NCI-H446 (cell line): ENCODE results near the gene PITPNM3.
A peak's percentile ranks its signal among the peaks of the same experiment; 100 is the strongest.
"Not testable (repeated sequence)": the region's sequence is repeated elsewhere in the genome, so short reads cannot be mapped to it uniquely, and the experiment has no call there.

Experiments
- DNase-seq, 2 experiments: peaks; one replicate each; lab custom pipeline; 2025; lab: John Stamatoyannopoulos, UW

PITPNM3 gene

DNA sequence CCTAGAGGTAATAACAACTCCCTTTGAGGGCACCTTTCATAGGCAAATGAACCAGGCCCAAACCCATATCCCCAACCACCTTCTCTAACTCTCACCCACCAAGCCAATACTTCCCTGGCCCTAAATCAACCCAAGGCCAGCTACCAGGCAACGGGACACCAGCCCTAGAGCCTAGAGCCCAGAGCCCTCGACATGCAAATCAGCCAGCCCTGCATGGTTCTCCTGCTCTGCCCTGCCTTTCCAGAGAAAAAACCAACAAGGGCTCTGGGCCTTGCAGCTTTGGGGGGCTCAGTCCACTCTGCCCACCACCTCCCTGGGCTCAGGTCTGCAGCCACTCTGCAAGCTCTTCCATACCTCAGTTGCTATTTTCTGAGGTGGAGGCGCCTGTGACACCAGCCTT is 55.0 kb downstream of the PITPNM3 start:
- DNase-seq, result no peak

DNA sequence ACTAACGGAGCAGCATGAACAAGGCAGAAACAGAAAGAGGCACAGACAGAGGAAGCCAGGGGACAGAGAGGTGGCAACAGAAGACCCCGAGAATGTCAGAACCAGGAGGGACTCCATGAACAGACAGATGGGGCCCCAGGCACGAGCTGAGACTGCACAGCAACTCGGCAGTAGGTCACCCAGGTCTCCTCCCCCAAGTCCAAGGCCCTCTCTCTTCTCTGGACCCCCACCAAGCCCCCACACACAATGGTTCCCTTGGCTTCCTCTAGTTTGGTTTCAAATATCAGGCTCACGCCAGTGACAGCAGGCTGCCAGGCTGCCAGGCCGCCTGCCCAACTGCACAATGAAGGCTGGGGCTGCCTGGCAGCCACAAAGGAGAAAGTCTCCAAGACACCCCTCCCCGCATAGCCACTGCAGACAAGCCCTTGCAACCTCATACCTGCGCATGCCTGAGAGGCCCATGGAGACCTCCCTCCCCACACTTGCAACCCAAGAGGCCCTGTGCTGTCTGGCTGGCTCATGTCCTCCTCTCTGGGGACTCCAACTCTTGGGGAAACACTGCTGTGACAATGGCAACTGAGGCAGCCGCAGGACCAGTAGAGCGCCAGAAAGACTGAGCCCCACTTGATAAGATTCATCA is 57.3 kb downstream of the PITPNM3 start:
- DNase-seq, result peak in 1 of 2 experiments; percentile 46

DNA sequence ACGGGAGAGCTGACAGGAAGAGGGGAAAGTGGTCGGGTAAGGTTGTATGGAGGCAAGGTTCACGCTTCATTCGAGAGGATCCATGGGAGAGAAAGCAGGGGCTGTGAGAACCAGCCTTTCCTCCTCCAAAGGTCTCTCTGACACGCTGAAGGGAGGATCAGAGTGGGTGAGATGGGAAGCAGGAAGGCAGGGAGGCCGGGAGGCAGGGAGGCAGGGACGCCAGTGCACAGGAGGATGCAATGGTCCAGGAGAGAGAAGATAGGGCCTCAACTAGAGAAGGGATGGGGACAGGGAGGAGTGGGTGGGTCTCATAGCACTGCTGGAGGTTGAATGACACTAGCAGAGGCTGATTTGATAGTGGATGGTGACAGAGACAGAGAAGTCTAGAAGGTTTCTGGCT is 58.0 kb downstream of the PITPNM3 start:
- DNase-seq, result no peak

DNA sequence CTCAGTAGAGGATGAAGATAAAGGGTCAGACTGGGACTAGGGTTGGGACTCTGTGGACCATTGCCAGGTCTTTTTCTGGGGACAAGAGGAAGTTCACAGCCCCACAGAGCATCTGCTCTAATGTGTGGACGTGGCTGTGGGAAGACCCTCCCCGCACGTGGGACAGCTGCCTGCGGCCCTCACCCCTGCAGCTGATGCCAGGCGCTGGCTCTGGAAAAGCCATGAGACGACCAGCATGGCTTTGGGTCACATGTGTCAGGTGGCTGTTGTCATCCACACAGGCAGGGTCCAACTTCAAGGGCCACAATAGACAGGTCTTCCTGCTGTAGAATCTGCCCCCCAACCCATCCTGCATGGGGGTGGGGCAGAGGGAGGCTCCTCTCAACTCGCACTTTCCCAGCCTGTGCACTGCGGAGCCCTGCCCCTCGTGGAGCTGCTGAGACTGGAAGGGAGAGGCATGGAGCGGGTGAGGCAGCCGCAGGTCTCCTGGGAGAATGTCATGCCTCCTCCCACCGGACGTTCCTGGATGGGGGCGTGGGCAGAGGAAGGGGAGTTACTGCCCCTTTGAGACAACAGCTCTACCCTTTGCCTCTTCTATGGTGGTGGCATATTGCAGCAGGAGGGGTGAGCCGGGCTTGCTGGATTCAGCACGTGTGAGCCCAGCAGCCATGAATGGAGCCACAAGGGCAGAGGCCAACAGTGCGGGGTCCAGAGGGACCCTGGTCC is 58.7 kb downstream of the PITPNM3 start:
- DNase-seq, result no peak

DNA sequence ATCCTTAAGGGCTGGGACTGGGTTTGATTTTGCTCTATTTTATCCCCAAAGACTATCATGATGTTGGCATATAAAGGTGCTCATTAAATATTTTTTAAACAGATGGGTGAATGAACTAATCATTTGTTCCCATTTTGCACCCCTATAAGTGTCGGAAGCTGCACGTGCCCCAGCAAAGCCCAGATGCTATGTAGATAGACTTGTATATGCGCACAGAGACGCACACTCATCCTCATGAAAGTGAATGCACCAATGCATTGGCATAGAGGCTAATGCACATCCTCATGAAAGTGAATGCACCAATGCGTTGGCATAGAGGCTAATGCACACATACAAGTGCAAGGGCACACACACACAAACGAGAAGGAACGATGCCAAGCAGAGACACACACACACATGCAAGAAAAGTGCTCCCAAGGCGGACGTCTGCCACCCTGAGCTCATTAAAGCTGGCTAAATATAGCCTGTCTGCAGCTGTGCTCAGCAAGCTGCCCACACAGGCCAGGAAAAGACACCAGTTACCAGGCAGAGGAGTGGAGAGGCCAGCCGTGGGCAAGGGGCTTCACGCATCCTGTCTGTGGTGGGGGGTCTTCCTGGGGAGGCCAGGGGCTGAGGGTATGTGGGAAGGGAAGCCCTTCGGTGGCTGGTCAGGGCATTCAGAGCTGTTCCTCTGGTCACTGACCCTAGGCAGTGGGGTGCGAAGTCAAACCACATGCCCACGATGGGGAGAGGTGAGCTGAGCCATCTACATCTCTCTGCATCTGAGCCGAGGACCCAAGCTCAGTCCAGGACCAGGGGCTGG is 59.5 kb downstream of the PITPNM3 start:
- peak; percentile 23 to 61 for DNase-seq

DNA sequence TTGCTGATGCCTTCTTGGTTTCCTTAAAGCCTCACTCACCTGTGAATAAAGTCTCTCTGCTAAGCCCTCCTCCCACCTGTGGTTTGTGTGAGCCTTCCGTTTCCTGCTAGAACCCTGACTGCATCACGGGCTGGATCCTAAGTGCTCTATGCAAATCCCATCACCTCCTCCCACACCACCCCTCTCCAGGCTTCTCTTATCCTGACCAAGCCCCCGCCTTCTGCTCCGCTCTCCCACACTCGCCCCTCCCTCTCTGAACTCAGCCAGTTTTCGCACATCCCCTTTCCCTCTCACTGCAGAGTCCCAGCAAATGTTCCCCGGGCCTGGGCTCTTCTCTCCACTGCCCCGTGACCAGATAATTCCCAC is 60.3 kb downstream of the PITPNM3 start:
- DNase-seq, result no peak

DNA sequence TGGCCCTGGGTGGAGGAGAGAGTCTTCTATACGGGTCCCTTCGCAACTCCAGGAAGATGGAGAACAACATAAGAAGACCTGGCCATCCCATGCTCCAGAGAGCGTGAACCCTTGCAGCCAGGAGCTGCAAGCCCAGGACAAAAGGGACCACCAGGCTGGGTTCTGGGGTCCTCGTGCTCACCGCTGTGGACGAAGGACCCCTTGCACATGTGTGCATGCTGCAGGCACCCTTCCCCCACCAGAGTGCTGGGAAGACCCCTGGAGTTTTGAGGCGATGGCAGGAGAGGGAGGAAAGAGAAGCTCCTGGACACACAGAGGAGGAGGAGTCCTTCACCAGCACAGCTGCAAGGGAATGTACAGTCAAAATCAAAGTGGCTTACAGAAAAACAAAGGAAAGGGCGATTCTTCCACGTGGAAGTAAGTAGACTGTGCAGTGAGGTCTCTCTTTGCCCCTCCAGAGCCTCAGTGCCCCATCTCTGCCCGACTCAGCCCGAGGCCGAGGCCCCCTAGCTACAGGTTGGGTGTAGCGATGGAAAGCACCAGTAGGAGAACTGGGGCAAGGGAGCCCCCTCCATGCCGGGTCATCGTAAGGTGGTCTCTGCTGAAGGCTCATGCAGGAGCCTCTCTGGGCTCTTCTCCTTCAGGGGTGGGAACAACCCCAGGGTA is 60.8 kb downstream of the PITPNM3 start:
- DNase-seq, result no peak

DNA sequence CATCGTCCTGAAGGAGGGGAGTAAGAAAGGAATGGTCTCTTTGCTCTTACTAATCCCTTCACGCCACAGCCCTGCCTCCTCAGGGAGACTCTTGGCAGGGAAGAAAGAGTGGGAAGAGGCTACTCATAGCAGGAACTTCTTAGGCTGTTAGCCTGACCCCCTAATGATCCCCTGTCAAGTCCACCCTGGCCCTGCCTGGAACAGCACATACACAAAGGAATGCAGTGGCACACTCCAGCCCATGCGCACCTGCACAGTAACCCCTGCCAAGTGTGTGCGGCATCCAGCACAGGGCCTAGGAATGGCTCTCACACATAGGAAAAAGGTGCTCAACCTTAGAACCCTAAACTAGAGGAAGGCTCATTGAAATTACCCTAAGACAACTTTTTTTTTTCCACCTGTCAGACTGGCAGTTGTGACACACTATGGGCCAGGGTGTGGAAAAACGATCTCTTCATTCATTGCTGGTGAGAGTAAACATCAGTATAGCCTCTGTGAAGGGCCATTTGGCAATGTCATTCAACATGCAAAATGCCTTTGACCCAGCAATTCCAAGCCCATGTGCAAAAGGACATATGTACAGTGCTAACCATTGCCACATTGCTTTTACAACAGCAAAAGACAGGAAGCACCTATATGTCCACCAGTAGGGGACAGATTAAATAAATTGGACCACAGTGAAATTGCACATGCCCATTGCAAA is 62.0 kb downstream of the PITPNM3 start:
- DNase-seq, result no peak

DNA sequence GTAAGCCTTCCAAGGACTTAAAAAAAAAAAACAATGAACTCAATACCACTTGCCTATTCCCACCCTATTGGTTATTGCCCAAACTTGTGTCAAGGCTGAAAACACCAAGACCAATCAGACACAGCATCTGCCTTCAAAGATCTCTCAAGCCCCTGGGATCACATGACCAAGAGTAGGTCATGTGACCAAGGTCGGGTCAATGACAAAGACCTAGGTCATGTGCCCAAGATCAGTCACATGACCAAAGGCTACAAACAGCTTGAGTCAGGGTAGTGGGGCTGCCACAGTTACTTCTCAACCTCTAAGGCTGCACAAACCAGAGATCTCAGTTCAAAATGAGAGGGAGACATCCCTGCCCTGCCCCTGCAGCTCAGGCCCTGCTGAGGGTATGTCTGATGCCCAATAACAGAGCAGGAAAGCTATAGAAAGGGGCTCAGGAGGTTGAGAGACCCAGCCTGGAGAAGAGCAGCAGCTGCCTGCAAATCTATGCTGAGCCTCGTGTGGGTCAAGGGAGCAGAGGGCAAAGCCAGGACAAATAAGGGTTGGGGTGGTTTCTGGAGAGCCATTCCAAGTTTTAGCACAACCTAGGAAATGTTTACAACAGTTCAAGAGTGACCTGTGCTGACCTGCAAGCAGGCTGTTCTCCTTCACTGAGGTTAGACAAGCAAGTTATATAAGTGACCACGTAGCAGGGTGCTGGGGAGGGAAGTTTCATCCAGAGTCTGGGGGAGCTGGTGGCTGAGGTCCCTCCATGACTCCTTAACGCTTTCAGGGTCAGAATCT is 63.3 kb downstream of the PITPNM3 start:
- no peak for DNase-seq

DNA sequence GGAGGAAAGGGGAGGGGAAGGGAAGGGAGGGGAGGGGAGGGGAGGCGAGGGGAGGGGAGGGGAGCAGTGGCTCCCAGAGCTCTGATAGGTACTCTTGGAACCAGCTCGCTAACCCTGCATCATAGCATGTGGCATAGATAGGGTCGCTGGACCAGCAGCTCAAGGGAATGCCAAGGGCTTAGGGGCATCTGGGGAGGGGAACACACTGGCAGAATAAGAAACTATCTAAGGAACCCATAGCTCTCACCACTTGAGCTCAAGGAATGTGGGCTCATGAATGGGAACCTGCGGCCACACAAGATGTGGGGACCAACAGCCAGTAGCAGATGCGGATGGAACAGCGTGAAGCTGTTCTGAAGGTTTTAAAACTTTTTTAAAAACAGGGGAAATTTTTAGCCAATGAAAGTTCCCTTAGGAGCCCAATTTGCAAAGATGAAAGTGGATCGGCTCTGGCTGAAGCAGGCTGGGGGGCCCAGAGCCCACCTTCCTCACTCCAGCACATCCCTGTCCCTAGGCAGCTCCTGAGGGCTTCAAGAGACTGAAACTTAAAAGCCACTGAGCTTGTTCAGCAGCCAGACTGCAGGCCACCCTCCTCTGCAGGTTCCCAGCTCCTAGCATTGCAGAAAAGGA is 65.2 kb downstream of the PITPNM3 start:
- no peak for DNase-seq

DNA sequence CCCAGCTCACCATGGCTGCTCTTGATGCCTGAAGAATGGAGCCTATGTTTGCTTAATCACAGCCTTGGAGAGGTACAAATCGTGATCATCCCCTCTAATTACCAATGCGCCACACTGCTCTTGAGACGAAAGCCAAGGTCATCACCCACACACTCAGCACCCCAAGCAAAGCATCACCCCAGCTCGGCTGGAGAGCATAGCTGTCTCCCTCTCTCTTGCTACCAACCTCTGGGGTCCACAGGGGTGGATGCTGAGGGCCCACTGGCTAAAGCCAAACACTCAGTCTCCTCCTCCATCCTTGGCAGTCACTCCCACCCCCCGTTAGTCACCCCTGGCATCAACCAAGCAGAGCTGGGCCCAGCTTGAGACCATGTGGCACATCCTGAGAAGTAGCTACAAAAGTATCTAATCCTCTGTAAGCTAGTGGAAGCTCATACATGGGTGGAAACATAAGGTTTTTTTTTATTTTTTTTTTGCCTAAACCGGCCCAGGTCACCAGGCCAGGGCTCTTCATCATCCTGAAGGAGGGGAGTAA is 67.3 kb downstream of the PITPNM3 start:
- DNase-seq, result no peak

DNA sequence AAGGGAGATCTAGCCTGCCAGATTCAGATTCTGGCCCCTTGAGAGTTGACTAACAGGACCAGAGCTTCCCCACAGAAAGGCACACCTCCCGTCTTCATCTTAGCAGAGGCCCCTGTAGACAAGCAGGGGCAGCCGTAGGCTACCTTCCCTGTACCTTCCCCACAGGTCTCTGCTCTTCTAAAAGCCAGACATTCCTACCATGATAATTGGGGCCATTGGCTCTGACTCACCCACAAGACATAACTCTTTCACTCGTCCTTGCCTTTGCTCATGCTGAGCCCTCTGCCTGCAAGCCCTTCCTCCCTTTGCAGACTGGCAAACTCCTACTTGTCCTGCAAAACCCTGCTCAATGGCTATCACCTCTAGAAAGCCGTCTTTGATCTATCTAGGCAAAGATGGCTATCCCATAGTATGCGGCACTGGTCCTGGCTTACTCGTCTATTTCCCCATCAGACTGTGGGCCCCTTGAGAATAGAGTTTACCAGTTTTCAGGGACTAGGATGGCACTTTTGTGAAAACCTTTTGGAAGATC is 68.3 kb downstream of the PITPNM3 start:
- DNase-seq, result no peak

DNA sequence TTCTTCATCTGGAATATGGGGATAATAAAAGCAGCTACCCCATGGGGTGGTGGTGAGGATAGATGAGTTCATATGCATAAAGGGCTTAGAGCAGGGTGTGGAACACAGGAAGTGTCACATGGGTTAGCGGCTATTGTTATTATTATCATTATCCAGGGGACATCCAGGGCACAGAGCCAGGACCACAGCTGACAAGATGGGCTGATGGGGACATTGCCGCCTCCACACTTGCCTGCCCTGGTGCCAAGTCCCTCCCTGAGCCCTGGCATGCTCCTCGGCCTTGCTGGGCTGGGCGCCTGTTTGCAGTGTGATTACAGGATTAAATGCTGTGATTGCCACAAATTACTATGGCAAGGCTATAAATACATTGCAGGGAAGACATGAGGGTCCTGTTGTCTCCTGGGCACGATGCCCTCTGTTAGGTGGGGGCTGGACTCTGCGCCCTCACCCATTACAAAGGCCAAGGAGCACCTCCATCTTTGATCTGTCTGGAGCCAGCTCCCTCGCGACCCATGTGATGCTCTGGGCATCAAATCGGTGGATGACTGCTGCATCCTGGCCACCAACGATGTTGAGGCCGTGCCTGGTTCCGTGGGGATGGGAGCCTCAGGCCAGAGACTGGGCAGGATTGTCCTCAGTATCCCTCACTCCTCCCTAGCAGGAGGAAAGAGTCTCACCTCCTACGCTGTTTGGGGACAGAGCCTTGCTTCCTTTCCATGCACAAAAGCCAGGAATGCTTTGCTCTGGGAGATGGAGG is 68.9 kb downstream of the PITPNM3 start:
- peak in 1 of 2 experiments; percentile 51 for DNase-seq

DNA sequence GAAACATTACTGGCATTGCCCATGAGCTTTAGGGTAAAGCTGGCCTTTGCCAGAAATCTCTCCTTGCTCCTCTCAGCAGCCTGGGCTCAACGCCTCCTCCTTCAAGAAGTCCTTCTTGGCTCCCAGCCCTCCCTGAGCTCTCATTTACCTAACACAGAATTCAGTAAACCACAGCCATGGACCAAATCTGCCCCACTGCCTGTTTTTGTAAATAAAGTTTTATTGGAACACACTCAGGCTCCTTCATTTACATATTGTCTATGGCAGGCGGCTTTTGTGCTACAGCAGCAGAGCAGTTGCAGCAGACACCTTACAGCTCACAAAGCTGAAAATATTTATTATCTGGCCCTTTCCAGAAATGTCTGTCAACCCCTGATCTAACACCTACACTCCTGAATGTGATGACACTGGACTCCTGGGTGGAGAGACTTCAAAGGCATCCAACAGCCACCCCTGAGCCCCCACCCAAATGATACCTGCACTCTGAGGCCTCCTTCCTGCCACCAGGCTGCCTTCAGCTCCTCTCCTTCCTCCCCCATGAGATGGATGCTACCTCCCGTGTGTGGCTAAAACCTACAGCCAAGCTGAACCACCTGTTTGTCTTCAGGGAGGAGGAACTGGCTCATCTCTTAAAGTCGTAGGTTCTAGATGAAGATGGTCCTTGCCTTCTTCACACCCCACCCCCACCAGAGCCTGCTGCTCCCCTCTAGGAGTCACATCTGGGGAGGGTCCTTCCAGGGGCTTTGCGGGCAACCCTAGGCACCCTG is 70.5 kb downstream of the PITPNM3 start:
- DNase-seq, result no peak

DNA sequence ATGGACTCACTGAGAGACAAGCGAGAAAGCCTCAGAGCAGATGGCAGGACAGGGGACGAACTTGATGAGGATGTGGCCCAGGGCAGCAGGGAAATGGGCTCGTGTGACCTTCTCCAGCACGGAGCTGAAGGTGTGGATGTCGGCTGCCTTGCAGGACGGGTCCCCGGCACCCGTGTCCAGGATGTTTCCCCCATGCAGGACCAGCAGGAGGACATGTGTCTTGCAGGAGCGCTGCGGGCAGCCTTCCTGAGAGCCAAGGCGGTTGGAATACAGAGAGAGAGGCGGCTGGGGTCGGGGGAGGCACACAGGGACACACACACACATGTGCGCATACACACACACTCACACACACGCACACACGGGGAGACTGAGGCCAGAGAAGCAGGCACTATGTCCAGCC is 72.8 kb downstream of the PITPNM3 start:
- DNase-seq, result no peak

DNA sequence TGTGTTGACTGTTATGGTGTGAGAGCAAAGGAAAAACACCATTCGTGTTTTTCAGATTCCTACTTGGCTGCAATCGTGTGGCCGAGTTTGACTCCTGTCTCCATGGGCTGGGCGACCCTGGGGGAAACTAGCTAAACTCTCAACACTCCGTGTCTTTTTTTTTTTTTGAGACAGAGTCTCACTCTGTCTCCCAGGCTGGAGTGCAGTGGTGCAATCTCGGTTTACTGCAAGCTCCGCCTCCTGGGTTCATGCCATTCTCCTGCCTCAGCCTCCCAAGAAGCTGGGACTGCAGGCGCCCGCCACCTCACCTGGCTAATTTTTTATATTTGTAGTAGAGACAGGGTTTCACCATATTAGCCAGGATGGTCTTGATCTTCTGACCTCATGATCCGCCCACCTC is 73.6 kb downstream of the PITPNM3 start:
- not testable (repeated sequence) for DNase-seq

DNA sequence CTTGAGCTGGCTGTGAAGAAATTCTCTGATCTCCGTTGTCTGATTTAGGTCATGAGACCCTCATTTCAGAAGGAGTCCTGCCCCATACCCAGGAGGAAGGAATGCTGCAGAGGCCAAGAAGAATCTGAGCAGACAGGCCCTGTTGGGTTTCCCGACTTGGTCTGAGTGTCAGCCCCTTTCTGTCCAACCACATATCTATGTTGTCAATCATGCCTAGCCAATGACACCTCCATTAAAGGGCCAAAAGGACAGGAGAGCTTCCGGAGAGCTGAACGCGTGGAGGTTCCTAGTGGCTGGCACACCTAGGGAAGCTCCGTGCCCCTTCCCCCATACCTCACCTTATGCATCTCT is 74.3 kb downstream of the PITPNM3 start:
- no peak for DNase-seq

DNA sequence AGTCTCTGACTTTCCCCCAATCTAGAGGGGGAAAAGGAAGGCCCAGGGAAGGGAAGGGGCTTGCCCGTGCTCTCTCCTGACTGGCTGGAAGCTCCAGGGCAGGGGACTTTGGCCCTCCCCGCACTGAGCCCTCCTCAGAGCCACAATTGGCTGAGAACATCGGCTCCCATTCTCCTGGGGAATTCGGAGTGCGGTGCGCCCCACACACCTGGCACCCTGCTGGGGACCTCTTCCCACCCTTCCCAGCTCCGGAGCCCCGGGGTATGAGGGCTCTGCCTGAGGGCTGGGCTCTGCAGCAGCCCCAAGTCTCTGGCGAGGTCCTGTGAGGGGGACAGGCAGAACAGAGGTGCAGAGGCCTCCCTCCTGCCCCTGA is 76.1 kb downstream of the PITPNM3 start:
- DNase-seq, result no peak
